Lung microvascular endothelial cell (primary cell): Measurements from ENCODE around the gene ATP4A. TPM values are rescaled to one million over a fixed set of nuclear protein-coding genes. Genes with fewer than 3 reads are reported as not detected.

Experiments used
- DNase-seq, 2 donors: peaks; one replicate each; pipeline versions ENCODE4 v3.0.0 to v3.0.0-alpha.2; 2010; ENCODE audit warnings: low read depth in 2 of 2
- total RNA-seq: library from RNA; depleted of rRNA; stranded (reverse); fragments of >200 nt; gene quantifications from 2 replicates; pipeline ENCODE4 v1.2.1, GENCODE V29; 2014

The ATP4A gene
- total RNA-seq, 1 donor from 2014 or later, result not detected

GRCh38 chr19:35525873-35526272 lies 37.6 kb downstream of the ATP4A start:
- DNase-seq, result no peak

GRCh38 chr19:35524181-35524837 lies 39.1 kb downstream of the ATP4A start:
- no peak for DNase-seq

GRCh38 chr19:35522745-35523327 lies 40.6 kb downstream of the ATP4A start:
- no peak for DNase-seq

GRCh38 chr19:35521124-35521743 lies 42.2 kb downstream of the ATP4A start:
- DNase-seq, result no peak

GRCh38 chr19:35519291-35519690 lies 44.2 kb downstream of the ATP4A start:
- no peak for DNase-seq

- peak; percentile 11 to 48 for DNase-seq
Measured at GRCh38 chr19:35518313-35518712, 45.1 kb downstream of the ATP4A start.

- no peak for DNase-seq
Measured at GRCh38 chr19:35517342-35517741, 46.1 kb downstream of the ATP4A start.

- DNase-seq, result no peak
Measured at GRCh38 chr19:35516310-35516709, 47.1 kb downstream of the ATP4A start.

- no peak for DNase-seq
Measured at GRCh38 chr19:35514282-35514809, 49.1 kb downstream of the ATP4A start.

- DNase-seq, result no peak
Measured at GRCh38 chr19:35513628-35514281, 49.7 kb downstream of the ATP4A start, which contains the start of gene DMKN. DMKN (minus strand) TSS chr19:35513649; CDS start chr19:35513475, 174 bp downstream.

- DNase-seq, result no peak
Measured at GRCh38 chr19:35512831-35513627, 50.4 kb downstream of the ATP4A start.

GRCh38 chr19:35511337-35511736 lies 52.1 kb downstream of the ATP4A start:
- DNase-seq, result no peak

- no peak for DNase-seq
Measured at GRCh38 chr19:35510626-35510964, 52.9 kb downstream of the ATP4A start.

- DNase-seq, result peak; percentile 33 to 63
Measured at GRCh38 chr19:35509861-35510625, 53.4 kb downstream of the ATP4A start.

GRCh38 chr19:35509018-35509652 lies 54.3 kb downstream of the ATP4A start:
- DNase-seq, result no peak

- no peak for DNase-seq
Measured at GRCh38 chr19:35508129-35508528, 55.3 kb downstream of the ATP4A start.

GRCh38 chr19:35507561-35507960 lies 55.9 kb downstream of the ATP4A start:
- no peak for DNase-seq

GRCh38 chr19:35506011-35506410 lies 57.4 kb downstream of the ATP4A start:
- no peak for DNase-seq

- DNase-seq, result no peak
Measured at GRCh38 chr19:35502751-35503150, 60.7 kb downstream of the ATP4A start.

GRCh38 chr19:35501684-35502083 lies 61.8 kb downstream of the ATP4A start:
- no peak for DNase-seq
